Smooth muscle cell (in vitro differentiated cells): ENCODE measurements around the gene UGT1A10. TPM values are rescaled to one million over a fixed set of nuclear protein-coding genes. Genes with fewer than 3 reads are reported as not detected.
"Not testable (repeated sequence)": the region's sequence is repeated elsewhere in the genome, so short reads cannot be mapped to it uniquely, and the experiment has no call there.

Experiments used
- DNase-seq: peaks from one replicate; lab custom pipeline; 2025; ENCODE audit not compliant: unreplicated experiment; lab: John Stamatoyannopoulos, UW
- H2AFZ ChIP-seq: fragments of 200-600 bp; sonication (generic); 2 replicates; pipeline ENCODE4 v1.6.0; 2016; ENCODE audit warnings: antibody characterized with exemption, low read depth, mild to moderate bottlenecking
- H3F3A ChIP-seq: fragments of 200-600 bp; sonication (generic); 2 replicates; pipeline ENCODE4 v1.6.0; 2017; ENCODE audit warnings: antibody characterized with exemption, low read depth
- H3K27ac ChIP-seq: fragments of 200-600 bp; sonication (generic); 2 replicates; pipeline ENCODE4 v1.5.1; 2016; ENCODE audit warnings: low read depth, mild to moderate bottlenecking
- H3K27me3 ChIP-seq: fragments of 200-600 bp; sonication (generic); 2 replicates; pipeline ENCODE4 v1.6.1; 2016; ENCODE audit warnings: low read depth, mild to moderate bottlenecking
- H3K36me3 ChIP-seq: fragments of 200-600 bp; sonication (generic); 2 replicates; pipeline ENCODE4 v1.5.1; 2016; ENCODE audit warnings: low read depth
- H3K4me1 ChIP-seq: fragments of 200-600 bp; sonication (generic); 2 replicates; pipeline ENCODE4 v1.5.1; 2016; ENCODE audit warnings: low read depth
- H3K4me2 ChIP-seq: fragments of 200-600 bp; sonication (generic); 2 replicates; pipeline ENCODE4 v1.6.0; 2016; ENCODE audit warnings: mild to moderate bottlenecking
- H3K4me3 ChIP-seq: fragments of 200-600 bp; sonication (generic); 2 replicates; pipeline ENCODE4 v1.5.1; 2016; ENCODE audit warnings: mild to moderate bottlenecking
- H3K79me2 ChIP-seq: fragments of 200-600 bp; sonication (generic); 2 replicates; pipeline ENCODE4 v1.6.0; 2016; ENCODE audit warnings: low read depth, mild to moderate bottlenecking
- H3K9ac ChIP-seq: fragments of 200-600 bp; sonication (generic); 2 replicates; pipeline ENCODE4 v1.6.0; 2016; ENCODE audit warnings: low read depth
- H3K9me3 ChIP-seq: fragments of 200-600 bp; sonication (generic); replicated peaks from 2 replicates; pipeline ENCODE4 v1.5.1; 2016; ENCODE audit warnings: low read depth
- H4K20me1 ChIP-seq: fragments of 200-600 bp; sonication (generic); 2 replicates; pipeline ENCODE4 v1.6.0; 2016; ENCODE audit warnings: low read depth
- WGBS: methylation state at CpG from one replicate; pipeline ENCODE4 v1.1.7; 2016; ENCODE audit warnings: low lambda C conversion rate; 5-methylcytosine and 5-hydroxymethylcytosine counted together
- polyA plus RNA-seq: library from polyadenylated mRNA; unstranded; fragments of >200 nt; fragmentation: Nextera tagmentation; extraction: Ambion mirVana; gene quantifications from 2 replicates; pipeline ENCODE4 v1.2.1, GENCODE V29; 2016
- total RNA-seq: library from RNA; depleted of rRNA; stranded (reverse); fragments of >200 nt; gene quantifications from 2 replicates; pipeline ENCODE4 v1.2.3, GENCODE V29; 2014
- TF ChIP-seq, protein P1 (sequence below): fragments of 200-600 bp; sonication (generic); IDR thresholded peaks from 2 replicates; pipeline ENCODE4 v1.5.1; 2017; ENCODE audit warnings: borderline replicate concordance, mild to moderate bottlenecking, antibody characterized with exemption; ENCODE audit not compliant: insufficient read depth, poor library complexity, severe bottlenecking

Gene UGT1A10
- not detected in 2 replicates for total RNA-seq
- not detected in 2 replicates for polyA plus RNA-seq

DNA sequence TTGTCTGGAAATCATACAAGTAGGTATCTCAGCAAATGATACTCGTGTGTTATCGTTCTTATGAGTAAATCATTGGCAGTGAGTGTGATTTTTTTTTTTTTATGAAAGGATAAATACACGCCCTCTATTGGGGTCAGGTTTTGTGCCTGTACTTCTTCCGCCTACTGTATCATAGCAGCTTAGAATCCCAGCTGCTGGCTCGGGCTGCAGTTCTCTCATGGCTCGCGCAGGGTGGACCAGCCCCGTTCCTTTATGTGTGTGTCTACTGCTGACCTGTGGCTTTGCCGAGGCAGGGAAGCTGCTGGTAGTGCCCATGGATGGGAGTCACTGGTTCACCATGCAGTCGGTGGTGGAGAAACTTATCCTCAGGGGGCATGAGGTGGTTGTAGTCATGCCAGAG lies at the start of gene UGT1A10:
TSS of gene UGT1A10 (plus strand) at position 143 of the 400 bp plus-strand sequence. CDS start at position 218, 75 bp downstream.
- not testable (repeated sequence) for DNase-seq, H3K4me1 ChIP-seq, H2AFZ ChIP-seq, H3K36me3 ChIP-seq, H3K27me3 ChIP-seq, H3F3A ChIP-seq, H3K27ac ChIP-seq, H3K9me3 ChIP-seq, H3K9ac ChIP-seq, H4K20me1 ChIP-seq, H3K79me2 ChIP-seq, H3K4me2 ChIP-seq, H3K4me3 ChIP-seq
- WGBS = 93% methylated on average over 10 of the region's 10 CpGs

DNA sequence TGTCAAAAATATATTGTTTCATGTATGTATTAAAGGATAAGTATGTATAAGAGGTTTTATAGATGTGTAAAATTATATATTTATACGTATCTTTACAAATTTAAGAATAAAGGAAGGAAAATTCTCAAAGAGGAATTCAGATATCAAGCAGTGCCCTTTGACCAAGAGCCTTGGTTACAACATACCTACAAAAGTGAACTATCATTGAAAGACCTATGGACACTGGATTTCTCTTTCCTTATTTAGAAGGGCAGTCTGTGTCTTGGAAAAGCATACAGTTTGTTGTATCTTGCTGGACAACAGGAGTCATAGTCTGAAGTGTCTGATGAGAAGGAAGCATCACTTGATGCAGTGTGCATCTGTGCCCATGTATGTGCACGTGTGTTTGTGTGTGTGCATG lies 47.8 kb upstream of the UGT1A10 start:
- no peaks in the 10 kb centered on the region for H3F3A ChIP-seq
- no peak for DNase-seq
- no peaks in the 10 kb centered on the region for H3K36me3 ChIP-seq
- no peak overlapping the region for H3K27ac ChIP-seq
- no peak overlapping the region for H3K4me3 ChIP-seq
- no peak overlapping the region for H3K4me2 ChIP-seq
- no peak overlapping the region for H3K9ac ChIP-seq
- TF ChIP-seq, protein P1, sequence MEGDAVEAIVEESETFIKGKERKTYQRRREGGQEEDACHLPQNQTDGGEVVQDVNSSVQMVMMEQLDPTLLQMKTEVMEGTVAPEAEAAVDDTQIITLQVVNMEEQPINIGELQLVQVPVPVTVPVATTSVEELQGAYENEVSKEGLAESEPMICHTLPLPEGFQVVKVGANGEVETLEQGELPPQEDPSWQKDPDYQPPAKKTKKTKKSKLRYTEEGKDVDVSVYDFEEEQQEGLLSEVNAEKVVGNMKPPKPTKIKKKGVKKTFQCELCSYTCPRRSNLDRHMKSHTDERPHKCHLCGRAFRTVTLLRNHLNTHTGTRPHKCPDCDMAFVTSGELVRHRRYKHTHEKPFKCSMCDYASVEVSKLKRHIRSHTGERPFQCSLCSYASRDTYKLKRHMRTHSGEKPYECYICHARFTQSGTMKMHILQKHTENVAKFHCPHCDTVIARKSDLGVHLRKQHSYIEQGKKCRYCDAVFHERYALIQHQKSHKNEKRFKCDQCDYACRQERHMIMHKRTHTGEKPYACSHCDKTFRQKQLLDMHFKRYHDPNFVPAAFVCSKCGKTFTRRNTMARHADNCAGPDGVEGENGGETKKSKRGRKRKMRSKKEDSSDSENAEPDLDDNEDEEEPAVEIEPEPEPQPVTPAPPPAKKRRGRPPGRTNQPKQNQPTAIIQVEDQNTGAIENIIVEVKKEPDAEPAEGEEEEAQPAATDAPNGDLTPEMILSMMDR = no peak
- H2AFZ ChIP-seq = no peak overlapping the region
- H3K27me3 ChIP-seq = no peaks in the 10 kb centered on the region
- no peaks in the 10 kb centered on the region for H3K9me3 ChIP-seq
- no peaks in the 10 kb centered on the region for H3K79me2 ChIP-seq
- WGBS = 89% methylated on average over 2 of the region's 2 CpGs
- no peaks in the 10 kb centered on the region for H4K20me1 ChIP-seq
- H3K4me1 ChIP-seq = no peaks in the 10 kb centered on the region

- H3K36me3 ChIP-seq, H4K20me1 ChIP-seq, H2AFZ ChIP-seq, H3K27me3 ChIP-seq, DNase-seq, H3K9me3 ChIP-seq, H3F3A ChIP-seq, H3K4me1 ChIP-seq, H3K79me2 ChIP-seq, H3K4me2 ChIP-seq, H3K27ac ChIP-seq, H3K9ac ChIP-seq, H3K4me3 ChIP-seq: not testable (repeated sequence)
- WGBS = 100% methylated on average over 1 of the region's 1 CpG
Measured at GRCh38 chr2:233592706-233593105, 43.5 kb upstream of the UGT1A10 start.

GRCh38 chr2:233593201-233593600 lies 43.0 kb upstream of the UGT1A10 start:
- H3K4me3 ChIP-seq = no peak overlapping the region
- no peaks in the 10 kb centered on the region for H3K79me2 ChIP-seq
- no peaks in the 10 kb centered on the region for H3K36me3 ChIP-seq
- no peaks in the 10 kb centered on the region for H3F3A ChIP-seq
- H4K20me1 ChIP-seq = no peaks in the 10 kb centered on the region
- no peak overlapping the region for H3K4me2 ChIP-seq
- no peak for DNase-seq
- no peaks in the 10 kb centered on the region for H3K9me3 ChIP-seq
- no peak overlapping the region for H3K27ac ChIP-seq
- 79% methylated on average over 8 of the region's 8 CpGs for WGBS
- H3K4me1 ChIP-seq = no peaks in the 10 kb centered on the region
- TF ChIP-seq, protein P1 = no peak
- no peak overlapping the region for H2AFZ ChIP-seq
- H3K27me3 ChIP-seq = no peaks in the 10 kb centered on the region
- H3K9ac ChIP-seq = no peak overlapping the region

GRCh38 chr2:233597522-233597921 lies 38.7 kb upstream of the UGT1A10 start:
- Histone ChIP-seq H3K4me2 (no peak overlapping the region), H3K36me3 (no peaks in the 10 kb centered on the region), H3K9me3 (no peaks in the 10 kb centered on the region), H3K4me1 (no peaks in the 10 kb centered on the region), H3K4me3 (no peak overlapping the region), H3K27ac (no peak overlapping the region), H3K27me3 (no peaks in the 10 kb centered on the region), H3K9ac (no peak overlapping the region), H2AFZ (peak overlapping the region; percentile 16), H3K79me2 (no peaks in the 10 kb centered on the region), H3F3A (no peaks in the 10 kb centered on the region), H4K20me1 (no peaks in the 10 kb centered on the region)
- DNase-seq = no peak
- TF ChIP-seq, protein P1 = no peak
- 97% methylated on average over 1 of the region's 1 CpG for WGBS
